Thyroid gland (tissue), 4 donors: ENCODE data around the gene CAPN10. TPM values are rescaled to one million over a fixed set of nuclear protein-coding genes. Genes with fewer than 3 reads are reported as not detected.

Experiments
- DNase-seq, 2 donors: peaks; one replicate each; pipeline ENCODE4 v3.0.0-alpha.2; 2019
- H3K27ac ChIP-seq, 3 donors: fragments of 200-600 bp; sonication (generic); 1 replicate in 2 of 3; 2 replicates in 1 of 3; pipeline ENCODE4 v1.5.1; 2016 to 2019; ENCODE audit warnings: mild to moderate bottlenecking in 1 of 3, moderate library complexity in 1 of 3
- H3K27me3 ChIP-seq: fragments of 200-600 bp; sonication (generic); one replicate; pipeline ENCODE4 v1.5.1; 2019
- H3K36me3 ChIP-seq, 2 donors: fragments of 200-600 bp; sonication (generic); one replicate each; pipeline ENCODE4 v1.5.1; 2016 to 2019
- H3K4me1 ChIP-seq, 2 donors: fragments of 200-600 bp; sonication (generic); one replicate each; pipeline ENCODE4 v1.5.1; 2017 to 2019
- H3K4me3 ChIP-seq, 3 donors: fragments of 200-600 bp; sonication (generic); replicated peaks in 1 of 3; 1 replicate in 2 of 3; 2 replicates in 1 of 3; pipeline ENCODE4 v1.5.1; 2016; ENCODE audit warnings: mild to moderate bottlenecking in 1 of 3
- H3K9me3 ChIP-seq: fragments of 200-600 bp; sonication (generic); one replicate; pipeline ENCODE4 v1.5.1; 2017
- CTCF ChIP-seq, 6 experiments: fragments of 200-600 bp in 3 of 6; fragments of 450-650 bp in 3 of 6; sonication (generic) in 3 of 6; IDR thresholded peaks; one replicate each; pipeline ENCODE4 v1.5.1; 2016 to 2019; ENCODE audit warnings: antibody characterized with exemption in 6 of 6, mild to moderate bottlenecking in 2 of 6, inconsistent platforms in 1 of 6, moderate library complexity in 1 of 6
- POLR2A ChIP-seq, 2 donors: fragments of 450-650 bp; IDR thresholded peaks; one replicate each; pipeline ENCODE4 v1.6.1; 2017; ENCODE audit warnings: antibody characterized with exemption in 2 of 2, mild to moderate bottlenecking in 2 of 2, moderate library complexity in 1 of 2
- WGBS, 2 donors: methylation state at CpG; one replicate each; pipeline ENCODE4 v1.1.5; 2017; 5-methylcytosine and 5-hydroxymethylcytosine counted together
- intact Hi-C: fragments of 100-400 bp; cut with DNase I; formaldehyde crosslinking; loops from one replicate; pipeline ENCODE4 v1.15.1; 2023
- total RNA-seq, 4 donors: library from RNA; depleted of rRNA; stranded (reverse); fragments of >200 nt; gene quantifications; one replicate each; pipeline ENCODE4 v1.2.3, GENCODE V29; 2016

The CAPN10 gene
- total RNA-seq, 4 donors from 2014 or later, result 19.3 to 25.3 (median 21.7) TPM

- Histone ChIP-seq H3K36me3 (peaks cover 3 to 13% of the 10 kb centered on the region in 2 donors), H3K4me1 (peaks cover 26 to 32% of the 10 kb centered on the region in 2 donors), H3K4me3 (no peak overlapping the region), H3K9me3 (no peaks in the 10 kb centered on the region), H3K27ac (no peak overlapping the region), H3K27me3 (no peaks in the 10 kb centered on the region)
- no peak for TF ChIP-seq CTCF (IDR thresholded peaks at IDR 0.05)
- no peak for TF ChIP-seq POLR2A (IDR thresholded peaks at IDR 0.05)
- no peak for DNase-seq
- WGBS, 2 donors, result 72 to 87% methylated on average over 4 of the region's 4 CpGs
- intact Hi-C loops, result no loop called here
Measured at GRCh38 chr2:240588669-240589068, 2.1 kb downstream of the CAPN10 start.

- Histone ChIP-seq H3K4me3 (no peak overlapping the region), H3K27ac (no peak overlapping the region), H3K27me3 (no peaks in the 10 kb centered on the region), H3K4me1 (peaks cover 24 to 29% of the 10 kb centered on the region in 2 donors), H3K9me3 (no peaks in the 10 kb centered on the region), H3K36me3 (peaks cover 3 to 13% of the 10 kb centered on the region in 2 donors)
- DNase-seq, result no peak
- intact Hi-C loops, result no loop called here
- 84 to 86% methylated on average over 9 to 14 of the region's 14 CpGs for WGBS, 2 donors
- TF ChIP-seq CTCF (IDR thresholded peaks at IDR 0.05), result no peak
- TF ChIP-seq POLR2A (IDR thresholded peaks at IDR 0.05), result no peak
Measured at GRCh38 chr2:240589375-240589774, 2.8 kb downstream of the CAPN10 start.

GRCh38 chr2:240589850-240590525, 3.5 kb downstream of the CAPN10 start:
- TF ChIP-seq POLR2A (IDR thresholded peaks at IDR 0.05) (no peak), CTCF (IDR thresholded peaks at IDR 0.05) (no peak)
- DNase-seq, result no peak
- intact Hi-C loops, result loop anchor here (10.0 kb wide), 1 partner anchor 115 kb away; no protein-coding TSS in a partner anchor
- peaks cover 3 to 13% of the 10 kb centered on the region in 2 donors for H3K36me3 ChIP-seq
- 90 to 91% methylated on average over 10 to 16 of the region's 16 CpGs for WGBS, 2 donors
- no peaks in the 10 kb centered on the region for H3K9me3 ChIP-seq
- peaks cover 18 to 22% of the 10 kb centered on the region in 2 donors for H3K4me1 ChIP-seq
- no peaks in the 10 kb centered on the region for H3K27me3 ChIP-seq
- no peak overlapping the region for H3K27ac ChIP-seq
- no peak overlapping the region for H3K4me3 ChIP-seq

GRCh38 chr2:240590681-240591111, 4.2 kb downstream of the CAPN10 start:
- Histone ChIP-seq H3K27ac (no peak overlapping the region), H3K27me3 (no peaks in the 10 kb centered on the region), H3K36me3 (peaks cover 3 to 13% of the 10 kb centered on the region in 2 donors), H3K9me3 (no peaks in the 10 kb centered on the region), H3K4me3 (no peak overlapping the region), H3K4me1 (peaks cover 11 to 15% of the 10 kb centered on the region in 2 donors)
- WGBS, 2 donors, result 93 to 99% methylated on average over 4 to 13 of the region's 21 CpGs
- TF ChIP-seq POLR2A (IDR thresholded peaks at IDR 0.05) (no peak), CTCF (IDR thresholded peaks at IDR 0.05) (no peak)
- no peak for DNase-seq
- intact Hi-C loops, result loop anchor here (10.0 kb wide), 1 partner anchor 114 kb away; no protein-coding TSS in a partner anchor

GRCh38 chr2:240591226-240591625, 4.7 kb downstream of the CAPN10 start:
- H3K27ac ChIP-seq, result no peak overlapping the region
- no peaks in the 10 kb centered on the region for H3K27me3 ChIP-seq
- WGBS, 2 donors, result 92% methylated on average over 6 of the region's 6 CpGs
- H3K4me1 ChIP-seq, result peaks cover 10 to 15% of the 10 kb centered on the region in 2 donors
- DNase-seq, result no peak
- peaks cover 3 to 13% of the 10 kb centered on the region in 2 donors for H3K36me3 ChIP-seq
- no peak for TF ChIP-seq CTCF (IDR thresholded peaks at IDR 0.05)
- no peak overlapping the region for H3K4me3 ChIP-seq
- intact Hi-C loops, result loop anchor here (10.0 kb wide), 1 partner anchor 114 kb away; no protein-coding TSS in a partner anchor
- no peaks in the 10 kb centered on the region for H3K9me3 ChIP-seq
